Right lobe of liver (tissue), 4 donors: ENCODE data around the gene TSPAN31.

Experiments
- CTCF ChIP-seq, 4 donors: fragments of 200-600 bp in 3 of 4; fragments of 450-650 bp in 1 of 4; IDR thresholded peaks; one replicate each; pipeline versions ENCODE4 v1.5.1 to v1.8.0; 2016 to 2022; ENCODE audit warnings: antibody characterized with exemption in 4 of 4, mild to moderate bottlenecking in 2 of 4
- POLR2A ChIP-seq: fragments of 450-650 bp; IDR thresholded peaks from one replicate; pipeline ENCODE4 v1.6.1; 2017; ENCODE audit warnings: antibody characterized with exemption, mild to moderate bottlenecking
- donor health status: DM: no; HTN: no; CAD: no.
- donor health status: DM: no; HTN: no; CAD: no.
- donor health status: DM: no; HTN: yes; CAD: no.

GRCh38 chr12:57736741-57737466 is 7.9 kb upstream of the TSPAN31 start:
- TF ChIP-seq CTCF (IDR thresholded peaks at IDR 0.05): no peak
- no peak for TF ChIP-seq POLR2A
